ENCODE results near the gene E2F4. TPM values are rescaled to one million over a fixed set of nuclear protein-coding genes. Genes with fewer than 3 reads are reported as not detected.
A peak's percentile ranks its signal among the peaks of the same experiment; 100 is the strongest.

E2F4 gene
- total and polyA plus RNA-seq, 2 experiments from 2014 or later = 66.2 to 85.2 TPM

DNA sequence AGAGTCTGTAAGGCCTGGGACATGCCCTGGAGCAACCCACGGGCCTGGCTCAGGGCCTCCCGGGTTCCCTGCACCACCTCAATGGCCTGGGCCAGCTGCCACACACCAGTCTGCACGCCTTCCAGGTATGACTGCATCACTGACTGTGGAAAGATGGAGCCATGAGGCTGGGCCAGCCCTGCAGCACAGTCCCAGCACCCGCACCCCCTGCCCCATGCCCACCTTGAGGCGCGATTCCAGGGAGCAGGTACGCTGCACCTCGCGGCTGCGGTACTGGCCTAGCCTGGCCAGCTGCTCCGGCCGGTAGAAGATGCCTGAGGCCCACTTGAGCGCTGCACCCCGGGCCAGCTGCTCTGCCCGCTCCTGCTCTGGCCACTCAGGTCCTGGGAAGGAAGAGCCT is 3.2 kb upstream of the E2F4 start:
- Histone ChIP-seq H3K4me1 (ENCODE audit: low read depth) (peaks cover 7% of the 10 kb centered on the region), H3K36me3 (no peaks in the 10 kb centered on the region), H3K4me3 (no peak overlapping the region), H3K9me3 (ENCODE audit: low read depth) (no peaks in the 10 kb centered on the region), H3K27me3 (peaks cover 7% of the 10 kb centered on the region), H3K27ac (no peak overlapping the region)
- DNase-seq (ENCODE audit: low read depth in 1 of 2, low spot score in 1 of 2) = no peak
- TF ChIP-seq, protein P1, sequence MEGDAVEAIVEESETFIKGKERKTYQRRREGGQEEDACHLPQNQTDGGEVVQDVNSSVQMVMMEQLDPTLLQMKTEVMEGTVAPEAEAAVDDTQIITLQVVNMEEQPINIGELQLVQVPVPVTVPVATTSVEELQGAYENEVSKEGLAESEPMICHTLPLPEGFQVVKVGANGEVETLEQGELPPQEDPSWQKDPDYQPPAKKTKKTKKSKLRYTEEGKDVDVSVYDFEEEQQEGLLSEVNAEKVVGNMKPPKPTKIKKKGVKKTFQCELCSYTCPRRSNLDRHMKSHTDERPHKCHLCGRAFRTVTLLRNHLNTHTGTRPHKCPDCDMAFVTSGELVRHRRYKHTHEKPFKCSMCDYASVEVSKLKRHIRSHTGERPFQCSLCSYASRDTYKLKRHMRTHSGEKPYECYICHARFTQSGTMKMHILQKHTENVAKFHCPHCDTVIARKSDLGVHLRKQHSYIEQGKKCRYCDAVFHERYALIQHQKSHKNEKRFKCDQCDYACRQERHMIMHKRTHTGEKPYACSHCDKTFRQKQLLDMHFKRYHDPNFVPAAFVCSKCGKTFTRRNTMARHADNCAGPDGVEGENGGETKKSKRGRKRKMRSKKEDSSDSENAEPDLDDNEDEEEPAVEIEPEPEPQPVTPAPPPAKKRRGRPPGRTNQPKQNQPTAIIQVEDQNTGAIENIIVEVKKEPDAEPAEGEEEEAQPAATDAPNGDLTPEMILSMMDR (IDR thresholded peaks at IDR 0.05; ENCODE audit: low read depth, low read length) = no peak

DNA sequence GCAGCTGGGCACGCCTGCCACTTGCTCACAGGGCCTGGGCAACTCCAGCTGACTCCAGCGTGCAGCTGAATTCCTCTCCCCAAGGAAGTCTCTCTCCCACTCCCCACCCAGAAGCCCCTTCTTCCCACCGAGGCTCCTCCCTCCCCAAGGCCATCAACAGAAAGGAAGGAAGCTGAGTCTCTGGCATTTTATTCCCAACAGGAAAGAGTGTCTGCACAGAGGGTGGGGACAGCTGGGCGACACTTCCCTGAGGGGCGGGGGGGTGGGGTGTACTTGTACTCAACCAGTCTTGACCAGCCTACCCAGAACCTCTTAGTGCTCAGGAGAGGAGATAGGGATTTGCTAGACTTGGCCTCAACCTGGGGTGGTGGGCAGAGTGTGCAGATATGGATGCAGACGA is 1.9 kb upstream of the E2F4 start, which contains the start of gene EXOC3L1:
Gene EXOC3L1 (minus strand): TSS at position 96 of the 400 bp plus-strand sequence. CDS start 460 bp downstream, outside the sequence.
- DNase-seq (ENCODE audit: low read depth in 1 of 2, low spot score in 1 of 2) = no peak
- H3K4me3 ChIP-seq = no peak within 1 kb of the TSS
- TF ChIP-seq, protein P1 (IDR thresholded peaks at IDR 0.05; ENCODE audit: low read depth, low read length) = no peak

DNA sequence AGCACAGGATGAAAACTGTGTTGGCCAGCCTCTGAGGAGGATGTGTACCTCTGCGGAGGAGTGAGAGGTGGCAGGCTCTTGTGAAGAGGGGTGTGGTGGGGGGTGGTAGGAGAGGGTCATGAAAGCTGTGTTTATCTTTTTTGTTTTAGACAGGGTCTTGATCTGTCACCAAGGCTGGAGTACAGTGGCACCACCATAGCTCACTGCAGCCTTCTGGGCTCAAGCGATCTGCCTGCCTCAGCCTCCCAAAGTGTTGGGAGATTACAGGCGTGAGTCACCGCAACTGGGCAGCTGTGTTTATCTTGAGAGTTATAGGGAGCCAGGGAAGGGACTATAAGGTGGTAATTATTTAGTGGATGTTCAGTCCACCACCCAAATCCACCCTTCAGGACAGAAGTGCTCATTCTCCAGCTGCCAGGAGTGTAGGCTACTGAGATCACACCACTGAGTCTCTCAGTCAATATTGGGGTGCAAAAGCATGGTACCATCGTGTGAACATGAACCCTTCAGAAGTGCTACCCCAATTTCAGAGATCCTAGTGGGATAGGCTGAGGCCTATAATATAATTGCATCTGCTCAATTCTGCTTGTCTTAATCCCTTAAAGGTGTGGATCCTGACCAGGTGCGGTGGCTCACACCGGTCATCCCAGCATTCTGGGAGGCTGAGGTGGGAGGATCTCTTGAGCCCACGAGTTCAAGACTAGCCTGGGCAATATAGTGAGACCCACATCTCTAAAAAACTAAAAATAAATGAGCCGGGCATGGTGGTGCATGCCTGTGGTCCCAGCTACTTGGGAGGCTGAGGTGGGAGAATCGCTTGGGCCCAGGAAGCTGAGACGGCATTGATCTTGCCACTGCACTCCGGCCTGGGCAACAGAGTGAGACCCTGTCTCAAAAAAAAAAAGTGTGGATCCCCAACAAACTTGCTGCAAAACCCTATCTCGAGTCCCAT is 1.2 kb upstream of the E2F4 start:
- Histone ChIP-seq H3K27me3 (no peaks in the 10 kb centered on the region), H3K9me3 (ENCODE audit: low read depth) (no peaks in the 10 kb centered on the region), H3K4me3 (no peak overlapping the region), H3K27ac (no peak overlapping the region), H3K36me3 (peaks cover 12% of the 10 kb centered on the region), H3K4me1 (ENCODE audit: low read depth) (peaks cover 7% of the 10 kb centered on the region)
- TF ChIP-seq, protein P1 (IDR thresholded peaks at IDR 0.05; ENCODE audit: low read depth, low read length) = no peak
- peak in 1 of 2 donors; percentile 37 for DNase-seq (ENCODE audit: low read depth in 1 of 2, low spot score in 1 of 2)

More for the DNA sequence above, 1.9 kb upstream of the E2F4 start, which contains the start of gene EXOC3L1:
- Histone ChIP-seq H3K27ac (no peak within 1 kb of the TSS), H3K36me3 (peaks cover 6% of the 10 kb centered on the region), H3K27me3 (peaks cover 2% of the 10 kb centered on the region), H3K9me3 (ENCODE audit: low read depth) (no peaks in the 10 kb centered on the region), H3K4me1 (ENCODE audit: low read depth) (peaks cover 7% of the 10 kb centered on the region)

DNA sequence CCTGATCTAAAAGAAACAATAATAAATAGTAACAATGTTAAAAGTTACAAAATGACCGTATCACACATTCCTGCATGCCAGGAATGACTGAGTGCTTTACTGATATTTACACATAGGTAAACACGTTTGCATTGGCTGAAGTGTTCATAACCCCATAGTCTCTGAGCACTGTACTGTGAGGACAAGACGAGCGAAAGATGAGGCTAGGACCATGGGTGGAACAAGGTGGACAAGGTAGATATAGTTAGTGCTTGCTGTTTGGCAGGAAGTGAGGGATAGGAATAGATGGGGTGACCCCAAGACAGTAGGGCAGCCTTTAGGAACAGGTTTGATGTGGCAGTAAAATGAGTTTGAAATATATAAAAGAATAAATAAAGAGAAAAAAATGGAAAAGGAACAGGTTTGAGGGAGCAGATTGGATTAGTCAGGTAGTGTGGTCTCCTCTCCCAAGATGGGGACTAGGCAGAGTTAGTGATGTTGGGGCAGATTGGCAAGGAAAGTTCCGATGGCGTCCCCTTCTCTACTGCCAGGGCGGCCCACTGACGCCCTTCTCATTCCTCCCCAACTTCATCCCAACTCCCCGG is 452 bp upstream of the E2F4 start:
- no peaks in the 10 kb centered on the region for H3K27me3 ChIP-seq
- no peaks in the 10 kb centered on the region for H3K9me3 ChIP-seq (ENCODE audit: low read depth)
- H3K4me1 ChIP-seq (ENCODE audit: low read depth) = peaks cover 7% of the 10 kb centered on the region
- DNase-seq (ENCODE audit: low read depth in 1 of 2, low spot score in 1 of 2) = no peak
- peaks cover 19% of the 10 kb centered on the region for H3K36me3 ChIP-seq
- no peak overlapping the region for H3K4me3 ChIP-seq
- H3K27ac ChIP-seq = no peak overlapping the region
- TF ChIP-seq, protein P1 (IDR thresholded peaks at IDR 0.05; ENCODE audit: low read depth, low read length) = no peak

DNA sequence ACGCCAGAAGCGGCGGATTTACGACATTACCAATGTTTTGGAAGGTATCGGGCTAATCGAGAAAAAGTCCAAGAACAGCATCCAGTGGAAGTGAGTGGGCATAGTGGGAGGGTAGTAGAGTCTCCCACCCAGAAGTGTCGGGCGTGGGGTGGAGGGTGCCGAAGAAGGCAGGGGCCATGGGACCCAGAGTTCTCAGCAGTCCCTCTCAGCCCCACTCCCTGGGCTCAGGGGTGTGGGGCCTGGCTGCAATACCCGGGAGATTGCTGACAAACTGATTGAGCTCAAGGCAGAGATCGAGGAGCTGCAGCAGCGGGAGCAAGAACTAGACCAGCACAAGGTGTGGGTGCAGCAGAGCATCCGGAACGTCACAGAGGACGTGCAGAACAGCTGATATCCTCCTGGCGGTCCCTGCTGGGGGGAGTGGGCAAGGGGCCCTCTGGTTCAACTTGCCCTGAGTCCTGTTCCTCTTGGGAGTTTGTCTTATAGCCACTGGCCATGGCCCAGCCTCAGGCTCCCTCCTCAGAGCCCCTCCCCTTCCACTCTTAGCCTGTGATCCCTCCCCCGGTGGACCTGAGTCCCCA is 916 bp downstream of the E2F4 start:
- no peaks in the 10 kb centered on the region for H3K27me3 ChIP-seq
- no peak for DNase-seq (ENCODE audit: low read depth in 1 of 2, low spot score in 1 of 2)
- H3K9me3 ChIP-seq (ENCODE audit: low read depth) = no peaks in the 10 kb centered on the region
- H3K27ac ChIP-seq = peak overlapping the region; percentile 67
- peaks cover 7% of the 10 kb centered on the region for H3K4me1 ChIP-seq (ENCODE audit: low read depth)
- peaks cover 30% of the 10 kb centered on the region for H3K36me3 ChIP-seq
- TF ChIP-seq, protein P1 (IDR thresholded peaks at IDR 0.05; ENCODE audit: low read depth, low read length) = no peak
- peak overlapping the region; percentile 88 for H3K4me3 ChIP-seq

Data from cardiac muscle cell (in vitro differentiated cells and primary cell).